A673 (cell line): ENCODE data around the gene TPD52L1. TPM values are rescaled to one million over a fixed set of nuclear protein-coding genes. Genes with fewer than 3 reads are reported as not detected.

Source experiments
- BruUV-seq: library from RNA; stranded (reverse); fragments of 400-500 nt; replicated peaks from 2 replicates; lab custom pipeline; 2021; lab: Mats Ljungman, UMichigan
- CTCF ChIA-PET: fragments of 300-600 bp; sonication (Branson Sonifier 250); formaldehyde crosslinking; loops from one replicate; lab custom pipeline; 2022; ENCODE audit warnings: antibody characterized with exemption; lab: Charles Lee
- POLR2A ChIA-PET: fragments of 300-600 bp; sonication (Branson Sonifier 250); formaldehyde crosslinking; loops from one replicate; lab custom pipeline; 2022; ENCODE audit warnings: antibody characterized with exemption; ENCODE audit not compliant: low non-redundant PET; lab: Charles Lee
- DNase-seq: peaks from one replicate; pipeline ENCODE4 v3.0.0-alpha.2; 2015; ENCODE audit warnings: low spot score
- H3K27ac ChIP-seq: fragments of 200-600 bp; sonication (generic); 2 replicates; pipeline ENCODE4 v1.5.1; 2016; ENCODE audit warnings: mixed run types, low read depth, mild to moderate bottlenecking, mixed read lengths, antibody characterized with exemption, low read length; ENCODE audit not compliant: poor library complexity, severe bottlenecking
- H3K27me3 ChIP-seq: fragments of 200-600 bp; sonication (generic); replicated peaks from 2 replicates; pipeline ENCODE4 v1.6.1; 2017; ENCODE audit warnings: mixed run types, low read depth, mild to moderate bottlenecking, mixed read lengths, antibody characterized with exemption, low read length; ENCODE audit not compliant: insufficient read depth, poor library complexity
- H3K36me3 ChIP-seq: fragments of 200-600 bp; sonication (generic); 2 replicates; pipeline ENCODE4 v1.6.1; 2016; ENCODE audit warnings: mixed run types, mild to moderate bottlenecking, mixed read lengths, antibody characterized with exemption, low read length; ENCODE audit not compliant: insufficient read depth, poor library complexity, severe bottlenecking
- H3K4me1 ChIP-seq: fragments of 200-600 bp; sonication (generic); 2 replicates; pipeline ENCODE4 v1.6.1; 2017; ENCODE audit warnings: mixed run types, mild to moderate bottlenecking, mixed read lengths, antibody characterized with exemption, low read length; ENCODE audit not compliant: insufficient read depth, poor library complexity, severe bottlenecking
- H3K4me3 ChIP-seq: fragments of 200-600 bp; sonication (generic); 2 replicates; pipeline ENCODE4 v1.5.1; 2016; ENCODE audit warnings: low read depth, mixed run types, mild to moderate bottlenecking, mixed read lengths, low read length; ENCODE audit not compliant: poor library complexity, severe bottlenecking
- H3K9me3 ChIP-seq: fragments of 200-600 bp; sonication (generic); 2 replicates; pipeline ENCODE4 v1.6.1; 2016; ENCODE audit warnings: mixed run types, low read depth, mild to moderate bottlenecking, mixed read lengths, antibody characterized with exemption, low read length; ENCODE audit not compliant: poor library complexity, severe bottlenecking
- EZH2 ChIP-seq: fragments of 200-600 bp; sonication (generic); IDR thresholded peaks from 2 replicates; pipeline ENCODE4 v1.6.1; 2017; ENCODE audit warnings: borderline replicate concordance, low read depth, mild to moderate bottlenecking, mixed read lengths, antibody characterized with exemption, low read length; ENCODE audit not compliant: poor library complexity, severe bottlenecking
- intact Hi-C: fragments of 100-400 bp; cut with micrococcal nuclease; formaldehyde crosslinking; loops from one replicate; pipeline ENCODE4 v1.10.0; 2022; ENCODE audit not compliant: unreplicated experiment
- total RNA-seq: library from RNA; stranded (reverse); gene quantifications from 2 replicates; pipeline ENCODE4 v1.2.3, GENCODE V29; 2021
- TF ChIP-seq, protein P1 (sequence below): fragments of 300-800, 200-600 bp; sonication (generic); conservative IDR thresholded peaks from 2 replicates; pipeline ENCODE4 v1.5.1; 2017; ENCODE audit warnings: low read depth, mild to moderate bottlenecking, antibody characterized with exemption, low read length, moderate library complexity, mixed read lengths

Gene TPD52L1
- total RNA-seq, 1 experiment from 2014 or later = 2.0 TPM

- H3K4me3 ChIP-seq = no peak overlapping the region
- no peaks in the 10 kb centered on the region for H3K27me3 ChIP-seq
- no TSS peak for BruUV-seq
- H3K4me1 ChIP-seq = peaks cover 5% of the 10 kb centered on the region
- H3K36me3 ChIP-seq = no peaks in the 10 kb centered on the region
- no peaks in the 10 kb centered on the region for H3K9me3 ChIP-seq
- intact Hi-C loops = no loop called here
- no peak for DNase-seq
- ChIA-PET CTCF (no interaction called here), POLR2A (no interaction called here)
- no peak overlapping the region for H3K27ac ChIP-seq
- no peak for TF ChIP-seq EZH2
Measured at GRCh38 chr6:125151700-125152099, 1.9 kb upstream of the TPD52L1 start.

DNA sequence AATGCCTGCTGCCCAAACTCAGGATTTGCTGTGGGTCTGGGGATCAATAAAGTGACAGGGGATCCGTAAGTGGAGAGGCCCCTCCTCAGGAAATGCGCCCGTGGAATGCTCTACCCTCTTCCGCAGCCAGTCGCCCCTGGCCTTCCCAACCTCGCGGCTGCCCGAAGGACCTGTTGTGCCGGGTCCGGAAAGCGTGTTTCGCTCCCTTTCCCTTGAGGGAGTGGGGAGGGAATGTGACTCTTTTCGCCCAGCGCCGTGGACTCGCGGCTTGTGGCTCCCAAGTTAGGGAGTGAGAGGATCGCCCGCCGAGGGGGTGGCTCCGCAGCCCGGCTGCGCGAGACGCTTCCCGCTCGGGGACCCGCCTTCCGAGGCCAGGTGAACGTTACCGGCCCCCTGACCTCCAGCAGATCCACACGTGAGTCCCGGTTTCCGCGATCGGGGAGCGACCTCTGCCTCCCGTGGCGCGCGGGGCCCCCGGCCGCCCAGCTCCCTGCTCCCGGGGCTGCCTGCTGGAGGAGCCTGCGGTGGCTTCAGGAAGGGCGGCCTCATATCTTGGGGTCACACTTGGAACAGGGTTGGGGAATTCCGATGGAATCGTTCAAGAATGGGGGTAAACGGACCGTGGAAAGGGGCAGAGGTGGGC lies 666 bp downstream of the TPD52L1 start:
- no TSS peak for BruUV-seq
- peak overlapping the region; percentile 55 for H3K4me3 ChIP-seq
- DNase-seq = peak; percentile 6
- H3K4me1 ChIP-seq = peaks cover 5% of the 10 kb centered on the region
- intact Hi-C loops = loop anchor here (2.0 kb wide), 1 partner anchor 147 kb away; the partner anchor contains the start of gene HDDC2
- H3K9me3 ChIP-seq = no peaks in the 10 kb centered on the region
- H3K36me3 ChIP-seq = no peaks in the 10 kb centered on the region
- no peak for TF ChIP-seq EZH2
- TF ChIP-seq, protein P1, sequence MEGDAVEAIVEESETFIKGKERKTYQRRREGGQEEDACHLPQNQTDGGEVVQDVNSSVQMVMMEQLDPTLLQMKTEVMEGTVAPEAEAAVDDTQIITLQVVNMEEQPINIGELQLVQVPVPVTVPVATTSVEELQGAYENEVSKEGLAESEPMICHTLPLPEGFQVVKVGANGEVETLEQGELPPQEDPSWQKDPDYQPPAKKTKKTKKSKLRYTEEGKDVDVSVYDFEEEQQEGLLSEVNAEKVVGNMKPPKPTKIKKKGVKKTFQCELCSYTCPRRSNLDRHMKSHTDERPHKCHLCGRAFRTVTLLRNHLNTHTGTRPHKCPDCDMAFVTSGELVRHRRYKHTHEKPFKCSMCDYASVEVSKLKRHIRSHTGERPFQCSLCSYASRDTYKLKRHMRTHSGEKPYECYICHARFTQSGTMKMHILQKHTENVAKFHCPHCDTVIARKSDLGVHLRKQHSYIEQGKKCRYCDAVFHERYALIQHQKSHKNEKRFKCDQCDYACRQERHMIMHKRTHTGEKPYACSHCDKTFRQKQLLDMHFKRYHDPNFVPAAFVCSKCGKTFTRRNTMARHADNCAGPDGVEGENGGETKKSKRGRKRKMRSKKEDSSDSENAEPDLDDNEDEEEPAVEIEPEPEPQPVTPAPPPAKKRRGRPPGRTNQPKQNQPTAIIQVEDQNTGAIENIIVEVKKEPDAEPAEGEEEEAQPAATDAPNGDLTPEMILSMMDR = no peak
- ChIA-PET POLR2A (no interaction called here), CTCF (interaction anchor here (0.7 to 1.1 kb wide), 2 partner anchors 34 to 174 kb away, joined by 3 read pairs; no protein-coding TSS in a partner anchor)
- H3K27me3 ChIP-seq = no peaks in the 10 kb centered on the region
- no peak overlapping the region for H3K27ac ChIP-seq

DNA sequence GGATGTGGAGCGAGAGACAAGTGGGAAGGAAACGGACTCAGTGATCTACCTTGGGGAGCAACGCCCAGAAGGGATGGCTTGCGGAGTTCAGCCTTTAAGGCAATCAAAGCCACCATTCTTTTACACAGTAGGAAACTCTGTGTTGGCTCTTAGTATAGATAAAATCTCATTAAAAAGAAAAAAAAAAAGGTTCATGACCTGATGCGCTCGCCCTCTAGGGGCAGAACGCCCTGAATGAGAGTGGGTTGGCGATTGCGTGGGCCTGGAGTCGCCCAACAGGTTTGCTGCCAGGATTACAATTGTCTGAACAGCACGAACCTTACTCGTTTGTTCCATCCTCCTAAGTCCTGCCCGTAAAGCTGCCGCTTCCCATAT lies 1.2 kb downstream of the TPD52L1 start:
- ChIA-PET CTCF (no interaction called here), POLR2A (no interaction called here)
- peak; percentile 26 for DNase-seq
- H3K4me3 ChIP-seq = peak overlapping the region; percentile 55
- intact Hi-C loops = loop anchor here (2.0 kb wide), 1 partner anchor 146 kb away; the partner anchor contains the start of gene HDDC2
- no peaks in the 10 kb centered on the region for H3K9me3 ChIP-seq
- BruUV-seq = no TSS peak
- H3K4me1 ChIP-seq = peaks cover 5% of the 10 kb centered on the region
- TF ChIP-seq EZH2 = no peak
- TF ChIP-seq, protein P1 = peak; percentile 37; the same call in 1 of the 2 replicates
- H3K27ac ChIP-seq = no peak overlapping the region
- H3K27me3 ChIP-seq = no peaks in the 10 kb centered on the region
- H3K36me3 ChIP-seq = no peaks in the 10 kb centered on the region
